ENCODE data around the gene ANTKMT. TPM values are rescaled to one million over a fixed set of nuclear protein-coding genes. Genes with fewer than 3 reads are reported as not detected.
A peak's percentile ranks its signal among the peaks of the same experiment; 100 is the strongest.
"Not testable (repeated sequence)": the region's sequence is repeated elsewhere in the genome, so short reads cannot be mapped to it uniquely, and the experiment has no call there.

Gene ANTKMT
- polyA plus RNA-seq, 4 donors = 11.3 to 32.8 (median 21.2) TPM

GRCh38 chr16:680967-681745 is 39.8 kb upstream of the ANTKMT start:
- no peak for DNase-seq (ENCODE audit: low read depth in 4 of 4, low spot score in 2 of 4)

DNA sequence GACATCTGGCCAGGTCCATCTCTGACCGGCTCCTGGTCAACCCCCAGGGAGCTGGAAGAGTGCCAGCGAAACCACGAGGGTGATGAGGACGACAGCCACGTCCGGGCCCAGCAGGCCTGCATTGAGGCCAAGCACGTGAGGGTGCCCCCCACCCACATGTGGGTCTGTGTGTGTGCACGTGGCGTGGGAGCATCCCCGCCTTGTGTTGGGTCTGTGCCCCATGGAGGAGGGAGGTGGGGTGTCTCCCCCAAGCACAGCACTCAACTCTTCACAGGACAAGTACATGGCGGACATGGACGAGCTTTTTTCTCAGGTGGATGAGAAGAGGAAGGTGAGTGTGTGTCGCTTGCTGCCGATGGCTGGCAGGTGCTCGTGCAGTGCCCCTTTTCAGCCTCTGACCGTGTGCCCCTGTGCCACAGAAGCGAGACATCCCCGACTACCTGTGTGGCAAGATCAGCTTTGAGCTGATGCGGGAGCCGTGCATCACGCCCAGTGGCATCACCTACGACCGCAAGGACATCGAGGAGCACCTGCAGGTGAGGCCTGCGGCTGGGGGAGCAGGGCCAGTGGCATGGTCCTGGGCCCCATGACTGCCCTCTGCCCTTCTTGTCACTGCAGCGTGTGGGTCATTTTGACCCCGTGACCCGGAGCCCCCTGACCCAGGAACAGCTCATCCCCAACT is 39.1 kb upstream of the ANTKMT start:
- no peak for DNase-seq (ENCODE audit: low read depth in 4 of 4, low spot score in 2 of 4)

GRCh38 chr16:682493-683395 is 38.2 kb upstream of the ANTKMT start:
- DNase-seq (ENCODE audit: low read depth in 4 of 4, low spot score in 2 of 4) = no peak

- no peak for DNase-seq (ENCODE audit: low read depth in 4 of 4, low spot score in 2 of 4)
Observed at GRCh38 chr16:683396-684070, 37.4 kb upstream of the ANTKMT start.

GRCh38 chr16:684071-684794 is 36.7 kb upstream of the ANTKMT start, which contains the start of gene JMJD8:
JMJD8 (minus strand) TSS chr16:684334; CDS start chr16:684319, 15 bp downstream.
- DNase-seq (ENCODE audit: low read depth in 4 of 4, low spot score in 2 of 4) = peak in 3 of 4 donors; percentile 79 to 91 (median 89)

DNA sequence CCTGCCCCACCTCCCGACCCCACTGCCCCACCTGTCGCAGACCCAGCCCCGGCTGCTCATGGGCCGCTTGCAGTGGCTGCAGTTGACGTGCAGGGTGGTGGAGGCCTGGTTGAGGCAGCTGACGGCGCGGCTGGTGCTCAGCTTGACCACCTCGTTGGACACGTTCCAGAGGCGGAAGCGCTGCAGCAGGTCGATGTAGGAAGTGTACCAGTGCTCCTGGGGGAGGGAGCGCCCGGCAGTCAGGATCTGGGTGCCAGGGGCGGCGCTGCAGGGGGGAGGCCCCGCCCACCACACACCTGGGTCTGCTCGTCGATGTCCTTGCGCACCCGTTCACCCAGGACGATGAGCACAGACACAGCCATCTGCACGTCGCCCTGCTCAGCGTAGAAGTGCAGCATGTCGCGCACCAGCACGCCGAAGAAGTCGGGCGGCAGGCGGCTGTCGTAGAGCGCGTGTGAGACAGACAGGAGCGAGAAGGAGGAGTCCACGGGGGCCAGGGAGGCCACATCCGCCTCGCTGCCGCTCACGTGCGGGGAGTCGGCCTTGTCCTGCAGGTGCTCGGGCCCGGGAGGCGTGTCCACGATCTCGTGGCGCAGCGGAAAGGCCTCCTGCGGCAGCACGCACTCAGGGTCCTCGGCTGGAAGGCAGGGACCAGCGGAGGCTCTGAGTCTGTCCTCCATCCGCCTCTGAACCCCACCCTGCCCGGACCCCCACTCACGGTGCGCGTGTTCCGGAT is 35.8 kb upstream of the ANTKMT start:
- DNase-seq (ENCODE audit: low read depth in 4 of 4, low spot score in 2 of 4) = no peak

- DNase-seq (ENCODE audit: low read depth in 4 of 4, low spot score in 2 of 4) = no peak
Observed at GRCh38 chr16:685967-686366, 35.0 kb upstream of the ANTKMT start.

GRCh38 chr16:686459-687260 is 34.3 kb upstream of the ANTKMT start:
- DNase-seq (ENCODE audit: low read depth in 4 of 4, low spot score in 2 of 4) = no peak

DNA sequence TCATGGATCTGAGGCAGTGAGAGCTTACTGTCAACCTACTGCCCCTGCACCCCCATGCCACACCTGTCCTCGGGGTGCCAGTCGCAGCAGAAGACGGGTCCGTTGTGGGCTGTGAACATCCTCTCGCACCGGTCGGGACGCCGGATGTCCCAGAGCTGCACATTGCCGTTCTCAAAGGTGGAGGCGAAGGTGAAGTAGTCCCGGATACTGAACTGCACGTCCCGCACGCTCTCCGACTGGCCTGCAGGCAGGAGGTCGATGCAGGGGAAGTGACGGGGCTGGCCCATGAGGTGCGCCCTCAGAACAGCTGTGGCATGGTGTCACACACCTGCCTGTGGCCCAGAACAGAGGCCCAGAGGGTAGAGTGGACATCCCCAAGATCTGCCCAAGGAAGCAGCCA is 33.4 kb upstream of the ANTKMT start:
- DNase-seq (ENCODE audit: low read depth in 4 of 4, low spot score in 2 of 4) = no peak

- DNase-seq (ENCODE audit: low read depth in 4 of 4, low spot score in 2 of 4) = no peak
Observed at GRCh38 chr16:689175-689897, 31.6 kb upstream of the ANTKMT start.

DNA sequence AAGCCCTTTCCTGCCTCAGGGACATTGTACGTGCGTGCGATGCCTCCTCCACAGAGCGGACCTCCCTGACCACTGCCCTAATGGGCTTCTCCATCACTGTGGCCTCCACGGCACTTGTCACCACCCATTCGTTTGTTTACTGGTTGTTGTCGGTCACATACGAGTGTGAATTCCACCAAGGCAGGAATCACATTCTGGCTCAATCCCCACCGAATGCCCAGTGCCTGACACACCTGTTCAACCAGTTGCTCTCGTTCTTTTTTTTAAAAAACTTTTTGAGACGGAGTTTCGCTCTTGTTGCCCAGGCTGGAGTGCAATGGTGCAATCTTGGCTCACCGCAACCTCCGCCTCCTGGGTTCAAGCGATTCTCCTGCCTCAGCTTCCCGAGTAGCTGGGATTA is 29.7 kb upstream of the ANTKMT start:
- DNase-seq (ENCODE audit: low read depth in 4 of 4, low spot score in 2 of 4) = not testable (repeated sequence)

DNA sequence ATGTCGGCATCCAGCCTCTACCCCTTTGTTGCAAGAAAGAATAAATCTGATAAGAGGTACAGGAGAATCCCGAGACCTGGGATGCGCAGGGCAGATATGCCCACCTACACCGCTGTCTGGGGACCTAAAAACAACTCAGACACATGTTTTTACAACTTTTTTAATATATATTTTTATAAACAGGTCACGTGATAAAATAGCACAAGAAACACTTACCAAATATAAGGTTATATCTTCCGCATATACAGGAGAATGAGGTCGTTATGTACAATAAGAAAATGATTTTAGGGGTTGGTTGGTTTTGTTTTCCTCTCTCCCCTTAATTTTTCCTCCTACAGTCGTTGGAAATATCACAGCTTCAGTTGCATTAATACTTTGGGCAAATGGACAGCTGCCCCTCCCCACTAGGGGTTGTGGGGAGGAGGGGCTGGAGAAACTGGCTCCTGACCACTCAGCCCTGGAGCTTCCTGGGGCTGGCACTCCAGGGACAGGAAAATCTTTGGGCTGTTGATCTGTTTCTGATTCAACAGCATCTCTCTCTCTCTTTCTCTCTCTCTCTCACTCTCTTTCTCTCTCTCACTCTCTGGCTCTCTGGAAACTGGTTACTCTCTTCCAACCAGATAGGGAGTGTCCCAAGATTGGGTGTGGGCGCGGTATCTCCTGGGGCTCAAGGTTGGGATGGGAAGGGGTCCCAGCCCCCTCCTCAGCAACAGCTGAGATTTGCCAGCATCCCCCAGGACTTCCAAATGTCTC is 28.4 kb upstream of the ANTKMT start:
- DNase-seq (ENCODE audit: low read depth in 4 of 4, low spot score in 2 of 4) = no peak

DNA sequence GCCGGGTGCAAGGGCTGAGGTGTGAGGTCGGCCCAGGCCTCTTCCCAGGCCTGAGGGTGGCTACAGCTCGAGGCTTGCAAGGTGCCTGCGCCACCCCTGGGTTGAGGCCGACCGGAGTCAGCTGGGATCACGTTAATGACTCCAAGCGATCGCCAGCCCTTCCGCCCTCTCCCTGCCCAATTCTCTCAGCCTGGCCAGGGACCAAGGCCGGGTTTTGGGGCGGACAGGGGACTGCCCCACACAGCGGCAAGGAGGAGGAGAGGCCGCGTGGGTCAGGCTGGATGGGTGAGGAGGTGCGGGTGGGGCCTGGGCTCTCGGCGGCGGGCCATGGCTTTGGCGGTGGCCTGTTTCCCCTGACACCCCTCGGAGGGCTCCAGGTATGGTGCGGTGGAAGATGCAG is 27.6 kb upstream of the ANTKMT start:
- no peak for DNase-seq (ENCODE audit: low read depth in 4 of 4, low spot score in 2 of 4)

- DNase-seq (ENCODE audit: low read depth in 4 of 4, low spot score in 2 of 4) = no peak
Observed at GRCh38 chr16:693766-694165, 27.2 kb upstream of the ANTKMT start.

- no peak for DNase-seq (ENCODE audit: low read depth in 4 of 4, low spot score in 2 of 4)
Observed at GRCh38 chr16:694187-694862, 26.6 kb upstream of the ANTKMT start.

DNA sequence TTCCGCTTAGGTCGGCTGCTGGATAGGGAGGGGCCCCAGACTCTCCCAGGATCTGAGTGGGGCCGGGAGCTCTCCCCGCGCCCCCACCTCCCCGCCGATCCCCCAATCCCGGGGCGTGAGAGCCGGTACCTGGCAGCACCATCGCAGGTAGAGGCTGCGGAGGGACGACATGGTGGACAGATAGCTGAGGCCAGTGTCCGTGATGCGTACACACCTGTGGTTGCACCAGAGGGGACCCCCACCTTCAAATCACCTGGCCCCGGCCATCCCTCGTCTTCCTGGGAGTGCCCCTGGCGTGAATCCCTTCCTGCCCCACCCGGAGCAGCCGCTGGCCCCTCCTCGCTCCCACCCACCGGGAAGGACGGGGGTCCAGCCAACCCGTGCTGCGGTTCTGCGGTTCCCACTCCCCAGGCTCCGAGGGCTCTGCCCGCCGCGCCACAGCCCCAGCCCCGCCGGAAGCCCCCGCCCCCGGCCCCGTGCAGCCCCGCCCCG is 26.0 kb upstream of the ANTKMT start:
- no peak for DNase-seq (ENCODE audit: low read depth in 4 of 4, low spot score in 2 of 4)
